ENCODE data around the gene FHOD3. TPM values are rescaled to one million over a fixed set of nuclear protein-coding genes. Genes with fewer than 3 reads are reported as not detected.

The FHOD3 gene
- total and polyA plus RNA-seq, 2 of the 8 experiments (the other 6 are each of a cell fraction or from before 2014, with no cell fraction given) = 9.7 to 10.5 TPM

GRCh38 chr18:36501100-36501499 is 203.6 kb downstream of the FHOD3 start:
- ChIA-PET CTCF (ENCODE audit: partially characterized antibody) (interaction anchor here (1.3 kb wide), 1 partner anchor 89 kb away, joined by 3 read pairs; no protein-coding TSS in a partner anchor), POLR2A (ENCODE audit: partially characterized antibody) (no interaction called here)
- H4K8ac ChIP-seq (ENCODE audit: extremely low read depth, insufficient read depth, low read length) = no peak overlapping the region

More at GRCh38 chr18:36501100-36501499, 203.6 kb downstream of the FHOD3 start:
- Histone ChIP-seq H2BK120ac (replicated peaks; ENCODE audit: low read depth, low read length) (no peak overlapping the region), H3K23me2 (ENCODE audit: low read depth, low read length) (no peaks in the 10 kb centered on the region; the same call in 1 of the 2 replicates), H2BK5ac (ENCODE audit: low read depth, low read length) (no peak overlapping the region), H3K23ac (ENCODE audit: insufficient read length) (no peak overlapping the region), H3K79me1 (ENCODE audit: low read depth, low read length) (no peaks in the 10 kb centered on the region), H3K36me3 (ENCODE audit: control insufficient read depth in 2 of 4, insufficient read depth in 4 of 4, low read length in 3 of 4) (no peaks in the 10 kb centered on the region), H4K20me1 (replicated peaks in 1 of 2; ENCODE audit: control insufficient read depth in 1 of 2, insufficient read depth in 2 of 2, low read length in 2 of 2) (no peaks in the 10 kb centered on the region), H3K14ac (ENCODE audit: insufficient read length) (no peak overlapping the region), H3K56ac (replicated peaks; ENCODE audit: insufficient read length, low read depth, low read length) (no peak overlapping the region), H3K27me3 (replicated peaks in 1 of 4; ENCODE audit: control insufficient read depth in 3 of 4, extremely low read depth in 1 of 4, insufficient read depth in 3 of 4, low read length in 3 of 4) (no peaks in the 10 kb centered on the region), H3K4ac (replicated peaks; ENCODE audit: insufficient read length, low read depth, low read length) (no peak overlapping the region), H2BK15ac (ENCODE audit: low read length) (no peak overlapping the region), H3K79me2 (ENCODE audit: control insufficient read depth in 1 of 2, insufficient read depth in 2 of 2, low read length in 2 of 2) (no peaks in the 10 kb centered on the region), H3K4me2 (ENCODE audit: insufficient read depth in 1 of 2, low read depth in 2 of 2, low read length in 2 of 2) (no peak overlapping the region), H4K5ac (ENCODE audit: insufficient read length, low read depth, low read length) (no peak overlapping the region), H3K9me3 (ENCODE audit: insufficient read depth in 2 of 2, low read depth in 1 of 2, low read length in 1 of 2) (no peaks in the 10 kb centered on the region), H3K9ac (replicated peaks in 1 of 4; ENCODE audit: extremely low read depth in 1 of 4, low read depth in 3 of 4, low read length in 3 of 4) (no peak overlapping the region), H3K4me3 (ENCODE audit: extremely low read depth in 1 of 4, insufficient read depth in 2 of 4, low read depth in 3 of 4, low read length in 4 of 4) (no peak overlapping the region), H3K18ac (ENCODE audit: extremely low read depth, low read length) (no peak overlapping the region), H3K27ac (ENCODE audit: low read depth, low read length) (no peak overlapping the region), H3K4me1 (replicated peaks in 1 of 4; ENCODE audit: control insufficient read depth in 3 of 4, insufficient read depth in 4 of 4, low read length in 3 of 4) (peaks cover 0 to 6% (median 0%) of the 10 kb centered on the region in 4 experiments; a peak in 1 of 7 replicates), H2AK5ac (ENCODE audit: low read depth, low read length) (no peak overlapping the region), H2BK12ac (ENCODE audit: low read depth, low read length) (no peak overlapping the region), H2BK20ac (ENCODE audit: low read length) (no peak overlapping the region), H2AFZ (ENCODE audit: low read length) (no peak overlapping the region), H4K91ac (replicated peaks; ENCODE audit: insufficient read length, low read length) (no peak overlapping the region)
- no peak for FAIRE-seq
- no peak for DNase-seq (ENCODE audit: low read depth in 1 of 2, low spot score in 2 of 2)
- TF ChIP-seq SUZ12 (IDR thresholded peaks at IDR 0.05; ENCODE audit: low read length) = no peak
- no peak for TF ChIP-seq GTF2F1 (IDR thresholded peaks at IDR 0.05; ENCODE audit: borderline replicate concordance, low read depth, low read length)
- 93% methylated on average over 2 of the region's 2 CpGs; no CpG with 5 or more reads in 1 of the 2 experiments for WGBS, 2 experiments (ENCODE audit: extremely low coverage in 1 of 2, insufficient coverage in 1 of 2, insufficient read length in 1 of 2, insufficient replicate concordance in 2 of 2, low coverage in 1 of 2, low lambda C conversion rate in 2 of 2, missing lambda C conversion rate in 1 of 2)
